ENCODE data around the gene SLC27A2. TPM values are rescaled to one million over a fixed set of nuclear protein-coding genes. Genes with fewer than 3 reads are reported as not detected.
"Not testable (repeated sequence)": the region's sequence is repeated elsewhere in the genome, so short reads cannot be mapped to it uniquely, and the experiment has no call there.

The SLC27A2 gene
- polyA plus RNA-seq, 5 donors, result 4.0 to 8.8 (median 7.4) TPM

DNA sequence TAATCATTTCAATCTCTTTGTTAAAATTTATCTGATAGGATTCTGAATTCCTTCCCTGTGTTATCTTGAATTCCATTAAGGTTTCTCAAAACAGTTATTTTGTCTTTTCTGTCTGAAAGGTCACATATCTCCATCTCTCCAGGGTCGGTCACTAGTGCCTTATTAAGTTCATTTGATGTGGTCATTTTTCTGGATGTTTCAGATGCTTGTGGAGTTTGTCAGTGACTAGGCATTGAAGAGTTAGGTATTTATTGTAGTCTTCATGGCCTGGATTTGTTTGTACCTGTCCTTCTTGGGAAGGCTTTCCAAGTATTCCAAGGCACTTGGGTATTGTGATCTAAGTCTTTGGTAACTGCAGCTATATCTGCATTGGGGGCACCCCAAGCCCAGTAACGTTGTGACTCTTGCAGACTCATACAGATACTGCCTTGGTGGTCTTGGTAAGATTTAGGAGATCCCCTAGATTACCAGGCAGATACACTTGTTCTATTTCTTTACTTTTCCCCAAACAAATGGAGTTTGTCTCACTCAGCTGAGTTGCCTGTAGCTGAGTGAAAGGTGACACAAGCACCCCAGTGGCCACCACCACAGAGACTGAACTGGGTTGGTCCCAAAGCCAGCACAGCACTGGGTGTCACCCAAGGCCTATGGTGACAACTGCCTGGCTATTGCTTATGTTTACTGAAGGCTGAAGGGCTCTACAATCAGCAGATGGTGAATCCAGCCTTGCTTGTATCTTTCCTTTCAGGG is 18.9 kb upstream of the SLC27A2 start:
- DNase-seq, result no peak

- DNase-seq, result no peak
Observed at GRCh38 chr15:50163719-50164410, 18.1 kb upstream of the SLC27A2 start.

DNA sequence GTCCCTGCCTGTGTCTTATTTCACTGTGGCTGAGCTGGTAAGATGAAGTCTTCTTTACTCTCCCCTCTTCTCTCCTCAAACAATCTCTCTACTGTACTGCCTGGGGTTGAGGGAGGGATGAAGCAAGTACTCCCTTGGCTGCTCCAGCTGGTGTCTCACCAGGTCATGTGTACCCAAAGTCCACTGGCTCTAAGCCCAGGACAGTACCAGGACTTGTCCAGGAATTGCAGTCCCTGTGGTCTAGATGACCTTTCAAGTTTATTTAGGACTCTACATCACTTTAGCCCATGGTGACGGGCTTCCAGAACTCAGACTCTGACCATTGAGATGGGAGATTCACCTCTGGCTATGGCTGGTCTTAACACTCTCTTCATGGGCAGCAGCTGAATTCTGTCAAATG is 17.5 kb upstream of the SLC27A2 start:
- no peak for DNase-seq

DNA sequence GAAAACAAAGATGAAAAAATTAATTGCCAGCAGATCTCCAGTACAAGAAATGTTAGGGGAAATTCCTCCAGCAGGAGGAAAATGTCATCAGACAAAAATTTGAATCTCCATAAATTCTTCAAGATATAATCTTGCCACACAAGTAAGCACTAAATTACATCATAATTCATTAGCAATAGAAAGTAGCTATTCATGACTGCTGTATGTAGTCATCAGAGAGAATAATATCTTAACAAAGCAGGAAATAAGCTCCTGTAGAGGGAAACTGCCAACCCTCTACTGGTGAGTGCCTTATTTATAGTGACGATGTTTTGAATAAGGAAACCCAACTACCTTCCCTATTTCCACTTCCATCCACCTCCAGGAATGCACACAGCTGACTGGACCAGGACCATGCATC is 15.8 kb upstream of the SLC27A2 start:
- no peak for DNase-seq

GRCh38 chr15:50167110-50167509 is 14.9 kb upstream of the SLC27A2 start:
- DNase-seq, result no peak

GRCh38 chr15:50168379-50168778 is 13.6 kb upstream of the SLC27A2 start:
- DNase-seq, result no peak

GRCh38 chr15:50168783-50169411 is 13.1 kb upstream of the SLC27A2 start:
- no peak for DNase-seq

GRCh38 chr15:50172360-50172895 is 9.6 kb upstream of the SLC27A2 start:
- DNase-seq, result not testable (repeated sequence)

GRCh38 chr15:50176869-50177268 is 5.1 kb upstream of the SLC27A2 start:
- DNase-seq, result no peak

- DNase-seq, result no peak
Observed at GRCh38 chr15:50180091-50180490, 1.9 kb upstream of the SLC27A2 start.

GRCh38 chr15:50180582-50180981 is 1.4 kb upstream of the SLC27A2 start:
- no peak for DNase-seq

DNA sequence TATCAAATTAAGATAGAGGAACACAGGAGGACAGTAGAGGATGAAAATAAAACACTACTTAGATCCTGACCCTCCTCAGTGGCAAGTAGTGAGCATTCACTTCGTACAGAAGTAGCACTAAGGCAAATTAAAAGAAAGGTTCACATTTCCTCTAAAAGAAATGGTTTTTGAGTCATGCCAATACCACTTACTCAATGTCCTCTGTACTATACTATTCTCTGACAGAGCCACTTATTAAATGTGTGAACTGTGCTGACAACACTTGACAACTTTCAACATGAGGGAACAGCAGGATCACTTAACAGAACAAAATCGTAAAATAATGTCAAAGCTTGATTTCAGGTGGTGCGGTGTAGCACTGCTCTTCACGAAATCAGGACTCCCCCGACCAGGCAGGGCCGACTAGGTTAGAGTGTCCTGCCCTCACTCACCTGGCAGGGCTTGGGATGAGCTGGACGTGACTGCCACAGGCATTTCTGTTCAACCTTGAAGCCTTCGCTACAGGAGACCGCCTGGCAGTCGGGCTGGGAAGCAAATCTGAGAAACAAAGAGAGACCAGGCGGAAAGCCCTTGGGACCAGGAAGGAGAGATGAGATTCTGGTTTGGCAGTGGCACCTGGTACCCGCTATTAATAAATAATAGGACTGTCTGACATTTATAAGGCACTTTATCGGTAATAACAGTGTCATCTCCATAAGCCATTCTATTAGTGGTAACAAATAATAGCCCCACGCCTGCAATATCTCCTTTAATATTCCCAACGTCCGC is 611 bp upstream of the SLC27A2 start:
- no peak for DNase-seq

GRCh38 chr15:50182219-50183013 is 420 bp downstream of the SLC27A2 start:
- peak in 1 of 2 donors; percentile 18 for DNase-seq

DNA sequence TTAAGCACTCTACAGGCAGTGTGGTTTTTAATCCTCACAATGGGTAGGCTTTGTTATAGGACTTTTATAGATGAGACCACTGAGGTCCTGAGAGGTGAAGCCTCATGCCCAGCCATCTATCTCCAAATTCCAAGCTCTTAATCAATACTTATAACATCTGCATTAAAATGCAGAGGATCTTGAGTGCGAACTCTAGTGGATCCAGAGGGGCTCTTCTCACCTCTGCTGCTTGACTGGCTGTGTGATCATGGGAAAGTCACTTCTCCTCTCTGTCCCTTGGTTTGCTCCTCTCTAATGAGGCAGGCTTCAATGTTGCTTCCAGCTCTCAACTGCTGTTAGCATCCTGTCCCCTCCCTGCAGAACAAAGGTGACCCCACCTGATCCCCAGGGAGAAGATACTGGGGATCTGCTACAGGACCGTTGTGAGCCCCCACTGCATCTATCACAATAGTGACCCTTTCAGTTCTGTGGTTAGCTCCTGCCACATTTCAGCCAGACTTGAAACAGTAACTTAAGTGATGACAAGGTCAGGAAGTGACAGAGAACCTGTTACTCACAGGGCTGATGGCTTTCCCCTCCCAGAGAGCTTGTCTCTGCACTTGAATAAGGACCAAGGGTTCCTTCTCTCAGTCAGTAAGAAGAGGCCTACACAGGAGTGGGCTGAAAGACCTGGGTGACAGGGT is 1.3 kb downstream of the SLC27A2 start:
- DNase-seq, result no peak

GRCh38 chr15:50184863-50185504 is 3.0 kb downstream of the SLC27A2 start:
- DNase-seq, result no peak

DNA sequence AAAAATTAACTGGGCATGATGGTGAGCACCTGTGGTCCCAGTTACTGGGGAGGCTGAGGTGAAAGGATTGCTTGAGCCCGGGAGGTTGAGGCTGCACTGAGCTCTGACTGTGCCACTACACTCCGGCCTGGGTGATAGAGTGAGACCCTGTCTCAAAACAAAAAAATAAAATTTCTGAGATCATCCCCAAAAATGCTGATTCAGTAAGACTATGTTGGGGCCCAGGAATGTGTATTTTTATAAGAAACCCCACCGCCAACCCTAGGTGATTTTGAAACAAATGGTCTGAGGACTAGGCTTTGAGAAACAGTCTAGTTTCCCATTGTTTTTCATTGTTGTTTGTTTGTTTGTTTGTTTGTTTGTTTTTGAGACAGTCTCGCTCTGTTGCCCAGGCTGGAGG is 4.1 kb downstream of the SLC27A2 start:
- no peak for DNase-seq

GRCh38 chr15:50186752-50187151 is 4.8 kb downstream of the SLC27A2 start:
- DNase-seq, result no peak

- no peak for DNase-seq
Observed at GRCh38 chr15:50187525-50187924, 5.5 kb downstream of the SLC27A2 start.

GRCh38 chr15:50187997-50188396 is 6.0 kb downstream of the SLC27A2 start:
- DNase-seq, result no peak

- not testable (repeated sequence) for DNase-seq
Observed at GRCh38 chr15:50188793-50189192, 6.8 kb downstream of the SLC27A2 start.
